ENCODE measurements around the gene EIF2B5. TPM values are rescaled to one million over a fixed set of nuclear protein-coding genes. Genes with fewer than 3 reads are reported as not detected.

The EIF2B5 gene
- total and polyA plus RNA-seq, 2 of the 13 experiments (the other 11 are each of a cell fraction or from before 2014, with no cell fraction given): 38.4 to 60.2 TPM

DNA sequence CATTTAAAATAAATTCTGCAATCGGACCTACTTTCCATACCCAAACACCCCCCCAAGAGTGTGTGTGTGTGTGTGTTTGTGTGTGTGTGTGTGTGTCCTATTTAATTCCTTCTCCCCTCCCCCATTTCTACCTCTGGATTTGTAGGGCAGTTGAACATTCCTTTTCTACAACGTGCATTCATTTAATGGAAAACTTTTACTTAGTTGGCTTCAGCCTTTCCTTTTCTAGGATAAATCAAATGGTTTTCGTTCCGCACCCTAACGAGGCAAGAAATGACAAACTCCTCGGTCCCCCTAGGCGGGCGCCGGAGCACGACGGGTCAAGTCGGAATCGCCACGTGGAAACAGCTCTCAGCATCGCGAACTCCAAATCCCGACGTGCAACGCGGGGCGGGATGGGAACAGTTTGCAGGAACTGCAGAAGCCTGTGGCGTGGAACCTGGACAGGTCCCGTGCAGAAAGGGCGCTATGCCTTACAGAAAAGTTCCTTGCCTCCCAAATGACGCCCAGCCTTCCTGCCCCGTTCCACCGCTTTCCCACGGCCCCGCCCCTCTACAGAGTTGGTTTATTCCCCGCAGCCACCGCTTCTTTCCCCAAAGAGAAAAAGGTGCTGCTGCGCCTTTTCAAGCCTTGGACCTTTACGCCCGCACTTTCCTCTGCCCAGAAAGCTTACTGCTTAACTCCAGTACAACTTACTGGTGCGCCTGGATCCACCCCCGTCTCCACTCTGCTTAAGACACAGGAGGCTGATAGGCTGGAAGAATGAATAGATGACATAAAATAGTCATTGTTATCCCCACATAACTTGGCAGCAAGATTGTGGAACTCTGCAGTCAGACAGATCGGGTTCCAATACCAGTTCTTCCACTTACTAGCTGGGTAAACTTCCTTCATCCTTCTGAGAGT, 1.1 kb upstream of the EIF2B5 start (continued):
- TF ChIP-seq IKZF4 (CRISPR knock-in tag; IDR thresholded peaks at IDR 0.05; ENCODE audit: borderline replicate concordance, low read depth, not compliant biosample characterization): peak; percentile 75
- peak; percentile 31; the same call in 1 of the 2 replicates for TF ChIP-seq TOE1 (CRISPR knock-in tag; IDR thresholded peaks at IDR 0.05)
- TF ChIP-seq, protein P1, sequence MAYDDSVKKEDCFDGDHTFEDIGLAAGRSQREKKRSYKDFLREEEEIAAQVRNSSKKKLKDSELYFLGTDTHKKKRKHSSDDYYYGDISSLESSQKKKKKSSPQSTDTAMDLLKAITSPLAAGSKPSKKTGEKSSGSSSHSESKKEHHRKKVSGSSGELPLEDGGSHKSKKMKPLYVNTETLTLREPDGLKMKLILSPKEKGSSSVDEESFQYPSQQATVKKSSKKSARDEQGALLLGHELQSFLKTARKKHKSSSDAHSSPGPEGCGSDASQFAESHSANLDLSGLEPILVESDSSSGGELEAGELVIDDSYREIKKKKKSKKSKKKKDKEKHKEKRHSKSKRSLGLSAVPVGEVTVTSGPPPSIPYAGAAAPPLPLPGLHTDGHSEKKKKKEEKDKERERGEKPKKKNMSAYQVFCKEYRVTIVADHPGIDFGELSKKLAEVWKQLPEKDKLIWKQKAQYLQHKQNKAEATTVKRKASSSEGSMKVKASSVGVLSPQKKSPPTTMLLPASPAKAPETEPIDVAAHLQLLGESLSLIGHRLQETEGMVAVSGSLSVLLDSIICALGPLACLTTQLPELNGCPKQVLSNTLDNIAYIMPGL (CRISPR knock-in tag; IDR thresholded peaks at IDR 0.05; ENCODE audit: borderline replicate concordance in 1 of 2, low read depth in 1 of 2): peak in 1 of 2 experiments; percentile 47; a peak in 1 of 4 replicates
- peak; percentile 66 for TF ChIP-seq ZMYM4 (CRISPR knock-in tag; IDR thresholded peaks at IDR 0.05)
- TF ChIP-seq TARDBP (CRISPR knock-in tag; IDR thresholded peaks at IDR 0.05): peak; percentile 61; the same call in 1 of the 2 replicates
- TF ChIP-seq YEATS4 (CRISPR knock-in tag; IDR thresholded peaks at IDR 0.05; ENCODE audit: borderline replicate concordance): peak; percentile 90; the same call in 1 of the 2 replicates
- peak; percentile 85; the same call in 1 of the 2 replicates for TF ChIP-seq ZNF788 (CRISPR knock-in tag; IDR thresholded peaks at IDR 0.05; ENCODE audit: borderline replicate concordance)
- peak; percentile 57; the same call in 1 of the 2 replicates for TF ChIP-seq ZSCAN25 (CRISPR knock-in tag; IDR thresholded peaks at IDR 0.05)
- TF ChIP-seq ZNF274 (CRISPR knock-in tag; IDR thresholded peaks at IDR 0.05): peak; percentile 85
- TF ChIP-seq ZNF883 (CRISPR knock-in tag; IDR thresholded peaks at IDR 0.05; ENCODE audit: not compliant biosample characterization): peak; percentile 54
- TF ChIP-seq ZNF564 (CRISPR knock-in tag; IDR thresholded peaks at IDR 0.05): peak; percentile 99
- TF ChIP-seq, protein P2, sequence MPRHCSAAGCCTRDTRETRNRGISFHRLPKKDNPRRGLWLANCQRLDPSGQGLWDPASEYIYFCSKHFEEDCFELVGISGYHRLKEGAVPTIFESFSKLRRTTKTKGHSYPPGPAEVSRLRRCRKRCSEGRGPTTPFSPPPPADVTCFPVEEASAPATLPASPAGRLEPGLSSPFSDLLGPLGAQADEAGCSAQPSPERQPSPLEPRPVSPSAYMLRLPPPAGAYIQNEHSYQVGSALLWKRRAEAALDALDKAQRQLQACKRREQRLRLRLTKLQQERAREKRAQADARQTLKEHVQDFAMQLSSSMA (CRISPR knock-in tag; IDR thresholded peaks at IDR 0.05): peak; percentile 55; the same call in 1 of the 2 replicates
- TF ChIP-seq SP5 (CRISPR knock-in tag; IDR thresholded peaks at IDR 0.05; ENCODE audit: borderline replicate concordance, low read depth): no peak
- peak; percentile 70; the same call in 1 of the 2 replicates for TF ChIP-seq ARNTL (CRISPR knock-in tag; IDR thresholded peaks at IDR 0.05)
- TF ChIP-seq NKX3-1 (CRISPR knock-in tag; IDR thresholded peaks at IDR 0.05): peak; percentile 80
- TF ChIP-seq ZNF546 (CRISPR knock-in tag; conservative IDR thresholded peaks at IDR 0.05): no peak; the same call in 1 of the 2 replicates
- TF ChIP-seq TEAD3 (CRISPR knock-in tag; optimal IDR thresholded peaks at IDR 0.05; ENCODE audit: borderline replicate concordance): peak; percentile 25
- no peak for TF ChIP-seq NFIB (CRISPR knock-in tag; IDR thresholded peaks at IDR 0.05; ENCODE audit: borderline replicate concordance)
- 0 out of 2 replicates have a peak, but pooled peaks have one; percentile 78 for TF ChIP-seq IRX3 (CRISPR knock-in tag; IDR thresholded peaks at IDR 0.05; ENCODE audit: borderline replicate concordance, low read depth)
- TF ChIP-seq SPEN (CRISPR knock-in tag; IDR thresholded peaks at IDR 0.05; ENCODE audit: low read depth): peak; percentile 58; the same call in 1 of the 2 replicates
- TF ChIP-seq TOPORS (CRISPR knock-in tag; IDR thresholded peaks at IDR 0.05): 0 out of 2 replicates have a peak, but pooled peaks have one; percentile 62
- TF ChIP-seq ZNF615 (CRISPR knock-in tag; IDR thresholded peaks at IDR 0.05; ENCODE audit: borderline replicate concordance): 0 out of 2 replicates have a peak, but pooled peaks have one; percentile 9
- peak; percentile 64 for TF ChIP-seq POLR2AphosphoS5 (IDR thresholded peaks at IDR 0.05; ENCODE audit: low read depth, low read length)
- TF ChIP-seq, protein P3, sequence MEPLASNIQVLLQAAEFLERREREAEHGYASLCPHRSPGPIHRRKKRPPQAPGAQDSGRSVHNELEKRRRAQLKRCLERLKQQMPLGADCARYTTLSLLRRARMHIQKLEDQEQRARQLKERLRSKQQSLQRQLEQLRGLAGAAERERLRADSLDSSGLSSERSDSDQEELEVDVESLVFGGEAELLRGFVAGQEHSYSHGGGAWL (CRISPR knock-in tag; IDR thresholded peaks at IDR 0.05): peak; percentile 92; the same call in 1 of the 2 replicates
